Ramos (cell line): ENCODE measurements around the gene PLAAT1.

Experiments
- in situ Hi-C: fragments of 300-500 bp; cut with MboI; formaldehyde crosslinking; loops from one replicate; pipeline ENCODE4 v1.14.3; 2022; ENCODE audit warnings: low sequenced_read_pairs; ENCODE audit not compliant: unreplicated experiment

Gene PLAAT1

DNA sequence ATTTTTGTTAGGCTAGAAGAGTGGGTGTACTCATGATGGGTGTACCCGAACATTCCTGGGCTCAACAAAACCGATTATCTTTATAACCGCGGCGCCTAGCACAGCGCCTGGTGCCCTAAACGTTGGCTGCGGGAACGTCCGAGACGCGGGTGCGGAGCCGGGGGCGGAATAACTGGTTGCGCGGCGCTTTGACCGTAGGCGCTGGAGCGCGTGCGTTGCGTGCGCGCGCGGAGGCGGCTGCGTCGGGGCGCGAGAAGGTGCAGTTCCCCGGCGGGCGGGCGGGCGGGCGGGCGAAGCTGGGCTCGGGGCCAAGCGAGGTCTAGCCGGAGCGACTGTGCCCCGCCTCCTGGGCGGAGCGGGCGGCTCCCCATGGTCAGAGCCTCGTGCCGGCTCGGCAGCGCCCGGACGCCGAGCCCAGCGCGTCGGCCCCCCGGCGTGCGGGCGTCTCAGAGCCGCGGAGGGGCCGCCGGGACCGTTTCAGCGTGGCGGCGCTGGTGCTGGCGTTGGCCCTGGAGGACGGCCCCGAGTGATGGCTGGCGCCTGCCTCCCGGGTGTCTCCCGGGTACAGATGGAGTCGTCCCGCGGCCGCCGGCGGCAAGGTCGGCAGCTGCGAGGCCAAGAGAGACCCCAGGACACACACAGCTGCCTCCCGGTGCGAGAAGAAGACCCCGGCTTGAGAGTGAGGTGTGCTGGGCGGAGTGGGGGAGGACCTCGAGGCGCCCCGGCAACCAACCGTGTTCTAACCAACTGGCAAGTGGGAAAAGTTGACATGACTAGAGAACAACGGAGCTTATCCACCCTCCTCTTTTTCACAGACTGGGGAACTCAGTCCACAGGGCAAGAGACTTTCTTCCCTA is at the start of gene PLAAT1:
TSS of gene PLAAT1 (plus strand) at position 373 of the 857 bp plus-strand sequence. CDS start 14,429 bp downstream, outside the sequence.
- in situ Hi-C loops, result no loop called here

GRCh38 chr3:193194371-193194770 is 46.7 kb upstream of the PLAAT1 start:
- in situ Hi-C loops, result no loop called here

- in situ Hi-C loops, result no loop called here
These were observed 44.3 kb upstream of the PLAAT1 start for GRCh38 chr3:193196746-193197145.

DNA sequence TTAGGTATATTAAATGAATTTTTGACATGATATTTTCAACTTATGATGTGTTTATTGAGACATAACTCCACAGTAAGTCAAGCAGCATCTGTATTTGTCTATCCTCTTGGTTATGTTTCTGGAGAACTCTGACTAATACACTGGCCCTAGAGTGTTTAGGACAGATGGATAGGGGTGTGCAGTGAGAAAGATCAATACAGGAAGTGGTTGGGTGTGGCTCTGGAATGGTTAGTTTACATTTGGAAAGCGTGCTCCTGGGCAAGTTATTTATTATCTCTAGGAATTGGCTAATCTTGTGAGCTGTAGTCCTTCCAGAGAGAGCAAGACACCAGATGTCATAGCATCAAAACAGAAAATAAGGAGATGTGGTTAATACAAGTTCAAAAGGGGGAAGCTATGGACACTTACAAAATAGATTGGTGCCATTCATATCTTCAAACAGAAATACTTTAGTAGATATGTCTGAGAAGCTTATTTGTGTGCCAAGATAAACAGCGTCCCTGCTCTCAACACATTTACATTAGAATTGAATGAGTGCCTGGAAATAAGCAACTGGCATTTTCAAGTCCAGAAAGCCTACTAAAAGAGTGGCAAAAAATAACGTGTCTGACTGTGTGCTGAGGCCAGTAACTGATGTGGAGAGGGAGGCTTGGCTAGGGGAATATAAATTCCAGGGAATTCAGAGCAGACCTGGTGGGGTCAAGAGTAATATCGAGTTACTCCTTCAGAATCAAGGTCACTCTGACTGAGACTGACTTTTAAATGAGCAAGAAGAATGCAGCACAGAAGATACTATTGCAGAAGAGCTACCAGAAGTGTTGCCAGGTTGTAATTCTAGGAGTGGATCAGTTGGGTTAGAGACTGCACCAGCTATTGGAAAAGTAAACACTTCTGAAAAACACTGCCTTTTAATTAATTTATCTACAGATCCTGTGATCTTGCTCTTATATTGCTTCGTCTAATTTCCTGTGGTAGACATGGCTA is 33.4 kb upstream of the PLAAT1 start:
- in situ Hi-C loops, result no loop called here

GRCh38 chr3:193210618-193211017 is 30.4 kb upstream of the PLAAT1 start:
- in situ Hi-C loops, result no loop called here

DNA sequence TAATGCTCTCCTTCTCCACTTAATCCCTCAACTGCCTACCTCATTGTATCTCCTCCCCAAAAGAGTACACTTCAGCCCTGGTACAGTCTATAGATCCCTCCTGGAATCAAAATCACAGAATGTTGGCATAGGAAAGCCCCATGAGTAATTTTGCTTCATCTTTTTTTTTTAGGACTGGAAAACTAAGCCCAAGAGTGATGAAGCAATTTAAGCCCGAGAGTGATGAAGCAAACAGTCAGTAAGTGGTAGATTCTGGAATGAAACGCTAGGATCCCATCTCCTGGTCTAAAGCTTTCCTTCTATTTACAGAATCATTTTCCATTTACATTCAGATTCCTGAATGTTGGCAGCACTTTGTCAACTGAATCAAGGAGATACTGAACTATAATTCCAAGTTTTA is 29.8 kb upstream of the PLAAT1 start:
- in situ Hi-C loops, result no loop called here

- in situ Hi-C loops, result no loop called here
These were observed 29.0 kb upstream of the PLAAT1 start for GRCh38 chr3:193211984-193212383.

GRCh38 chr3:193212844-193213243 is 28.2 kb upstream of the PLAAT1 start:
- in situ Hi-C loops, result no loop called here

GRCh38 chr3:193214445-193214844 is 26.6 kb upstream of the PLAAT1 start:
- in situ Hi-C loops, result no loop called here

GRCh38 chr3:193225302-193226125 is 15.5 kb upstream of the PLAAT1 start:
- in situ Hi-C loops, result no loop called here

DNA sequence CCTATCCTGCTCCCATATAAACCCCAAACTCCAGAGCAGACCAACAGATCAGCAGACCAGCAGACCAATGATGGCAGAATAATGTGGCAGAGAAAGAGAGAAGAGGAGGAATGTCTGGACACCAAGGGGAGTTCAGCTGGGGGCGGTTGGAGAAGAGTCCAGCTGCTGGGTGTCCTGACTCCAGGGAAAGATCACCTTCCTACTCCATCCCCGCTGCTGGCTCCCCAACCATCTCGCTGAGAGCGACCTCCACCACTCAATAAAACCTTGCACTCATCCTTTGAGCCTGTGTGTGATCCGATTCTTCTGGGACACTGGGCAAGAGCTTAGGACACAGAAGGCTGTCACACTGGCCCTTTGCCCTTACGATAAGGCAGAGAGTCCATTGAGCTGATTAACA is 12.8 kb upstream of the PLAAT1 start:
- in situ Hi-C loops, result no loop called here

- in situ Hi-C loops, result no loop called here
These were observed 11.1 kb upstream of the PLAAT1 start for GRCh38 chr3:193229851-193230420.

GRCh38 chr3:193230610-193231009 is 10.4 kb upstream of the PLAAT1 start:
- in situ Hi-C loops, result no loop called here

DNA sequence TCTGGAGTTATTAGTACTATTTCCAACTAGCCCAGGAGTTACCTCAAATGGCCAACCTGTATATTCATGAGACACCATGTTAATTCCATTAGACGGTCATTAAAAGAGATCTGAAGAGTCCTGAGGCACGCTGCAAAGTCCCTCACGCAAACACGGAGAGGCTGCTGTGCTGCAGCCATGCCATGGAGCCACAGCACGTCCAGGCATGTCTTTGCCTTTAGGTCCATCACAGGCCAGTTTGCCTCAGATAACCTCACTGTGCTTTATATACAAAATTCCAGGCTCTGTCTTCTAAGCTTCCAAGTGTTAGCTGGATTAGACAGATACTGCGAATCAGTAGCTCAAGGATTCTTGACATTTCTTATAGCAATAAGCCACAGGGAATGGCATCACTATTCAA is 9.8 kb upstream of the PLAAT1 start:
- in situ Hi-C loops, result no loop called here

GRCh38 chr3:193236599-193236998 is 4.4 kb upstream of the PLAAT1 start:
- in situ Hi-C loops, result no loop called here

DNA sequence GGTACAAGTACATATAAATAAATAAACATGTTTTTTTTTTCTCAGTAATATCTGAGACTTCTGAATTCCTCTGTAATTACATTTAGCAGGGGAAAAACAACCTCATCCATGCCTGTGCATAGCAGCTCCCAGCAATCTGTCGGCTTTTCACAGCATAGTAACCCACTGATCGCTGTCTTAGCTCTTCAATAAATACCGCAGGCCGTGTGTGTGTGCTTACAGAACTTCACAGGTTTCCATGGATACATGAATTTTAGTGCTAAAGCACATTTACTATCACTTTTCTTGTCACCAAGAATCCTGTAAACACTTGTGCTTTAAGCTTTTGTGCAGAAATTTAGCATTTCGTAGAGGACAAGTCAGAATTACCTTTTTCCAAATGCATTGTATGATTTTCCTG is 4.0 kb upstream of the PLAAT1 start:
- in situ Hi-C loops, result no loop called here

GRCh38 chr3:193240436-193240849 is 579 bp upstream of the PLAAT1 start:
- in situ Hi-C loops, result no loop called here

- in situ Hi-C loops, result no loop called here
These were observed 694 bp downstream of the PLAAT1 start for GRCh38 chr3:193241716-193242115.

GRCh38 chr3:193243571-193243970 is 2.5 kb downstream of the PLAAT1 start:
- in situ Hi-C loops, result no loop called here
